Activated T-helper 1 cell treated with anti-CD3 and anti-CD28 coated beads, Interleukin-12 subunit alpha, Interleukin-12 subunit beta, Interleukin-2, Interleukin-4 antibody, amounts not matched to agents 30 ng/mL and 10 ng/mL and 1 ng/mL, durations not matched to agents 14 hours and 24 hours and 36 hours (primary cell): ENCODE measurements around the gene FAAP20. TPM values are rescaled to one million over a fixed set of nuclear protein-coding genes. Genes with fewer than 3 reads are reported as not detected.

Experiments used
- DNase-seq: peaks from one replicate; pipeline ENCODE4 v3.0.0; 2021; ENCODE audit warnings: low spot score
- H3K27ac Mint-ChIP-seq: one replicate; pipeline ENCODE4 v1.8.0; 2021; ENCODE audit warnings: mild to moderate bottlenecking, mixed read lengths
- H3K27me3 Mint-ChIP-seq: one replicate; pipeline ENCODE4 v1.8.0; 2022; ENCODE audit warnings: mild to moderate bottlenecking, moderate library complexity, mixed read lengths; ENCODE audit not compliant: insufficient read depth
- H3K36me3 Mint-ChIP-seq: one replicate; pipeline ENCODE4 v1.8.0; 2021; ENCODE audit warnings: low read depth, mixed read lengths
- H3K4me1 Mint-ChIP-seq: one replicate; pipeline ENCODE4 v1.8.0; 2021; ENCODE audit warnings: low read depth, mixed read lengths
- H3K4me3 Mint-ChIP-seq: one replicate; pipeline ENCODE4 v1.8.0; 2021; ENCODE audit warnings: mild to moderate bottlenecking, moderate library complexity, mixed read lengths
- H3K9me3 Mint-ChIP-seq: one replicate; pipeline ENCODE4 v1.8.0; 2021; ENCODE audit warnings: mixed read lengths
- intact Hi-C: fragments of 100-400 bp; cut with micrococcal nuclease; formaldehyde crosslinking; loops from one replicate; pipeline ENCODE4 v1.15.1; 2024
- total RNA-seq: library from RNA; stranded (reverse); gene quantifications from 2 replicates; pipeline ENCODE4 v1.2.3, GENCODE V29; 2022

FAAP20 gene
- total RNA-seq, 1 donor from 2014 or later, result 50.5 TPM

DNA sequence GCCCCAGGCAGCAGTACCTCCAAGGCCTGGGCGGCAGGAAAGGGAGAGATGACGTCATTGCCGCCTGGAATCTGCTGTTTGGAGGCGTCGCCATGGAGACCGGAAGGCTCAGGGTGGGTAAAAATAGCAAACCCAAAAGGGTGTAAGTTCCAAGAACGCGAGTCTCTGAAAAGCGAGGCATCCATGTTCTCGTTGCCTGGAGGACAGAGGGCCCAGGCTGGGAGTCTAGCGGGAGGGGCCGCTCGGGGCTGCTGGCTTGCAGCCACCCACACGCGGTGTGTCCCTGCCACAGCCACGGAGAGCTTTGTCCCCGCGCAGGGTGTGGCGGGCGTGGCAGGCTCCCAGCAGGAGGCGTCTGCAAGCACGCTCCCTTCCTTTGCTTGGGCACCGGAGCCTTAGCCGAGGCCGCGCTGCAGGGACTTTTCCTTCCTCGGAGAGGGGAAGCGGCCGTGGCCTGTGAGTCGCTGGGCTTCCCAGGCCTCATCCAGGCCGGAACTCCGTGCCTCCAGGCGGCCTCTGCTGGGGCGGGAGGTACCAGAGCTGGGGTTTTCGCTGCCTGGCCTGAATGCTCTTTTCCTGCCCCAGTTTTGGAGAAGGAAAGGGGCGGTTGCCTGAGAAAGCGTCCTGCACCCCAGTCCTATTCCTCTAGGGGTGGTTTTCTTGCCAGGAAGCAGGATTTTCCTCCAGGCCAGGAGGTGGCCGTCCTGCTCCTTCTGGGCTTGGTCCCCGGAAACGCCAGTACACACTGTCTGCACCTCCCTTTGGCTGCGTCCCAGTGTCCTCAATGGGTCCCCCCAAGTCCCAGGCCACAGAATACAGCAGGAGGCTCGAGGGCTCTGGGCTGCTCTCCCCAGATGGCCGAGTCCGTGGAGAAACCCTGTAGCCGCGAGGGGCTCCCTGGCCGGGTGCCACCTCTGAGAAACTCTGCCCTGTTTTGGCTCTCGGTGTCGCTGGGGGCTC lies 18.2 kb upstream of the FAAP20 start:
- peak; percentile 52 for DNase-seq
- no peaks in the 10 kb centered on the region for H3K4me1 Mint-ChIP-seq
- no peaks in the 10 kb centered on the region for H3K9me3 Mint-ChIP-seq
- no peak overlapping the region for H3K4me3 Mint-ChIP-seq
- intact Hi-C loops, result loop anchor here (2.0 kb wide), 1 partner anchor 14 kb away; no protein-coding TSS in a partner anchor
- no peak overlapping the region for H3K27ac Mint-ChIP-seq
- no peaks in the 10 kb centered on the region for H3K27me3 Mint-ChIP-seq
- H3K36me3 Mint-ChIP-seq, result no peaks in the 10 kb centered on the region

DNA sequence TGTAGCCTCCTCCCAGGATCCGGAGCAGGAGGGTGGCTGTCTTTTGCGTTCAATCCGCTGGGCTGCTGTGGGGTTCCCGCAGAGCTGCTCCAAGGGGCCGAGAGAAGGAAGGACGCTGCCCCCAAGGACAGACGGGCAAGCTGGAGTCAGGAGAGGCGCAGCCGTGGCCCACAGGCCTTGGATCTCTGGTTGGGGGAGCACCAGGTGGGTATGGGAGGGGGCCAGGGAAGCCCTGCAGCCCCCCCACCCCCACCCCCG lies 17.6 kb upstream of the FAAP20 start:
- Mint-ChIP-seq H3K4me3 (no peak overlapping the region), H3K36me3 (no peaks in the 10 kb centered on the region), H3K4me1 (no peaks in the 10 kb centered on the region), H3K27me3 (no peaks in the 10 kb centered on the region), H3K9me3 (no peaks in the 10 kb centered on the region), H3K27ac (no peak overlapping the region)
- intact Hi-C loops, result loop anchor here (2.0 kb wide), 1 partner anchor 15 kb away; no protein-coding TSS in a partner anchor
- no peak for DNase-seq

DNA sequence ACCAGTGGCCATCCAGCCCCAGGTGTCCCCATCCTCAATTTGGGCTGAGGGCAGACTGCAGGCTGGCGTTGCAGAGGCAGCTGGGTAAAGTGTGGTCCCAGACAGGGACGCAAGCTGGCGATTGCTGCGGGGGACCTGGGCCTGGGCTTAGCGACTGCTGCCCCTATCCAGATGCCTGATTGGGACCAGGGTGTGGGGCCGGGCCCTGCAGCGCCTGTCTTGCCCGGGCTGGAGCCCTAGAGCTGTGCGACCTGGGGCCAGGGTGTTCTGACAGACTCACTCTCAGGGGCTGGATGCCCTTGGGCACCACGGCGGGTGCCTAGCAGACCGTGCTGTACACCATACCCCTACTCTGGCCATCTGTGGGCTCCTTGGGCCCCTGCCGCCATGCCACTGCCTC lies 16.2 kb upstream of the FAAP20 start:
- H3K9me3 Mint-ChIP-seq, result no peaks in the 10 kb centered on the region
- DNase-seq, result no peak
- H3K36me3 Mint-ChIP-seq, result no peaks in the 10 kb centered on the region
- intact Hi-C loops, result no loop called here
- H3K4me1 Mint-ChIP-seq, result no peaks in the 10 kb centered on the region
- H3K27ac Mint-ChIP-seq, result no peak overlapping the region
- no peaks in the 10 kb centered on the region for H3K27me3 Mint-ChIP-seq
- no peak overlapping the region for H3K4me3 Mint-ChIP-seq

DNA sequence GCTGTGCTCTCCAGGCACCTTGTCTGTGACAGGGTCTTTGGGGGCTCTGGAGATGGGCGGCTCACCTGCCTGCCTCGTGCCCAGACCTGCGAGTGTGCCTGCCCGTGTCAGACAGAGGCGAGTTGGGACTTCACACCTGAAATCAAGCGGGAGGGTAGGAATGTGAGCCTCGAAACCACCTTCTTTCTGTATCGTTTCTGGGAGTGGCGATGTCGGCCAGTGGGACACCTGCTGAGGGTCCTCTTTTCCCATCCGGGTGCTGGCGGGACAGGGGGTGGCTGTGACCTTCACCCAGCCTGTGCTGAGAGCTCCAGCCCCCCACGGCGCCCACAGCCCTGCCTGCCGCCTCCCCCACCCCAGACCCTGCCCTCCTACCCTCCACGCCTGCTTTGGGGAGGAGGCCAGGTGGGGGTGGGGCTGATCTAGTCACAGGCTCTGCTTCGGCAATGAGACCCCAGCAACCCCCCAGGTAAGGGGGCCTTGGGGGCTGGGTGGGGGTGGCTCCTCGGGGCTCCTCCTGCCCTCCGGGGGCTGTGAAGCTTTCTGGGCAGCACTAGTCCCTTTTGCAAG lies 15.6 kb upstream of the FAAP20 start:
- Mint-ChIP-seq H3K4me3 (no peak overlapping the region), H3K9me3 (no peaks in the 10 kb centered on the region), H3K36me3 (no peaks in the 10 kb centered on the region), H3K27me3 (no peaks in the 10 kb centered on the region), H3K27ac (no peak overlapping the region), H3K4me1 (no peaks in the 10 kb centered on the region)
- DNase-seq, result no peak
- intact Hi-C loops, result no loop called here

DNA sequence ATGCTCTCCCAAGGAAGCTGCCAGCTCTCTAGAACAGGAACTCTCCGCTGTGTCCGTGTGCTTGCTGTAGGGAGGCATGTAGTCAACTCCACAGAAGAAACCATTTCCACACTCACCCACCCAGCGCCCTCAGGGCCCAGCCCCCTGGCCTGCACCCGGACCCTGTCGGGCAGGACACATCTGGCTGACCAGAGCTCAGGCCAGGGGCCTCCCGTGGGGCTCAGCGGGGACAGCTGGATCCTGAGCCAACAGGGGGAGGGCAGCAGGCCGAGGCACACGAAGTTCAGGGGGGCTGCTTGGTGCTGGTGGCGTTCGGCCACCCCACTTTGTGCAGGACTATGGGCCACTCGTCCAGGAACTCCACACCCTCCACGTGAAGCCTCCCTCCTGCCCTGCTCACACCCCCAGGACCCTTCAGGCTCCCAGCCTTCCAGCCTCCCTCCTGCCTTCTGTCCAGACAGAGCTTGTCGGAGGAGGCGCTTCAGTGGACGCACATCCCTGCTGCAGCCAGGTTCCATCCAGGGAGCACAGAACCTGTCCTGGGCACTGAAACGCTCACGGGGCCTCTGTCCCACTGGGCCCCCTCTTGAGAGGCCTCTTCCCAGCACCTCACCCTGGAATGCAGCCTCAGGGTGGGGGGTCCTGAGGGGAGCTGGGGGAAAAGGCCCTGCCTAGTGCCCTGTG lies 15.0 kb upstream of the FAAP20 start:
- intact Hi-C loops, result no loop called here
- H3K4me3 Mint-ChIP-seq, result no peak overlapping the region
- no peaks in the 10 kb centered on the region for H3K36me3 Mint-ChIP-seq
- H3K9me3 Mint-ChIP-seq, result no peaks in the 10 kb centered on the region
- H3K4me1 Mint-ChIP-seq, result no peaks in the 10 kb centered on the region
- DNase-seq, result no peak
- H3K27ac Mint-ChIP-seq, result no peak overlapping the region
- no peaks in the 10 kb centered on the region for H3K27me3 Mint-ChIP-seq

DNA sequence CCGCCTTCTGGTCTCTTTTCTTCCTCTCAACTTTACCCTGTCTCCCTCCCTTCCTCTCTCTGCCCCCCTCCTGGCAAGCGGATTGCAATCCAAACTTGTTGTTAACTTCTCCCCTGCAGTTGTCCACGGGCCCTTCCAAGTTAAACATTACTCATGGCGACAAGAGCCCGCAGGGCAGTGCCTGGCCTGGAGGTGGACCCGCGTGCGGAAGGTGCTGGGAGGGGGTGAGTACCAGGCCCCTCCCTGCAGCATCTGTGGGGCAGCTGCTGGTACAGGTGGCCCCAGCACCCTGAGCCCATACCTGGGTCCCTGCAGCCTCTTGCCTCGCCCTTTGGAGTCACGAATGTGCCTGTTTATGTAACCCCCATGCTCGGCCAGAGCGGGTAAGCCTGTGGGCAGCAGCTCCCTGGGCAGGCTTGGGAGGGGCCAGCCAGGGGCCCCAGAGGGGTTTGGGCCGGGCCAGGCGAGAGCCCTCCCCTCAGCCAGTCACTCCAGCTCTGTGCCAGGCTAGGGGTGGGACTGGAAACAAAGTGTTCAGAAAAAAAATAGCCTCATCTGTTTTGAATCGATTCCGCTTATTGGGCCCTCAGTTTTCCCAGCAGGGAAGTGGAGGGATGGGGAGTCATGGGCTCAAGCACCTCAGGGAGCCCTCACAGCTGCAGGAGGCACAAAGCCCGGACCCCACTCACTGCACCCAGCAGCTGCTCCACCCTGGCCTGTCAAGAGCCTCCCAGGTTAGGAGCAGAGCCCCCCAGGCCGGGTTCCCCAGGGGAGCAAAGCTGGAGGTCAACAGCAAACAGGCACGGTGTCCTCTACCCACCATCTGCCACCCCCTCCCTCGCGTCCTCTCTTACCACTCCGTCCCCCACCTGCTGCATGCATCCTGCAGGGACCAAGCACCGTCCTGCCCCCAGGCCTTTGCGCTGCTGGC lies 14.0 kb upstream of the FAAP20 start:
- no peaks in the 10 kb centered on the region for H3K9me3 Mint-ChIP-seq
- H3K36me3 Mint-ChIP-seq, result no peaks in the 10 kb centered on the region
- intact Hi-C loops, result no loop called here
- no peaks in the 10 kb centered on the region for H3K27me3 Mint-ChIP-seq
- no peaks in the 10 kb centered on the region for H3K4me1 Mint-ChIP-seq
- H3K4me3 Mint-ChIP-seq, result no peak overlapping the region
- DNase-seq, result no peak
- no peak overlapping the region for H3K27ac Mint-ChIP-seq

DNA sequence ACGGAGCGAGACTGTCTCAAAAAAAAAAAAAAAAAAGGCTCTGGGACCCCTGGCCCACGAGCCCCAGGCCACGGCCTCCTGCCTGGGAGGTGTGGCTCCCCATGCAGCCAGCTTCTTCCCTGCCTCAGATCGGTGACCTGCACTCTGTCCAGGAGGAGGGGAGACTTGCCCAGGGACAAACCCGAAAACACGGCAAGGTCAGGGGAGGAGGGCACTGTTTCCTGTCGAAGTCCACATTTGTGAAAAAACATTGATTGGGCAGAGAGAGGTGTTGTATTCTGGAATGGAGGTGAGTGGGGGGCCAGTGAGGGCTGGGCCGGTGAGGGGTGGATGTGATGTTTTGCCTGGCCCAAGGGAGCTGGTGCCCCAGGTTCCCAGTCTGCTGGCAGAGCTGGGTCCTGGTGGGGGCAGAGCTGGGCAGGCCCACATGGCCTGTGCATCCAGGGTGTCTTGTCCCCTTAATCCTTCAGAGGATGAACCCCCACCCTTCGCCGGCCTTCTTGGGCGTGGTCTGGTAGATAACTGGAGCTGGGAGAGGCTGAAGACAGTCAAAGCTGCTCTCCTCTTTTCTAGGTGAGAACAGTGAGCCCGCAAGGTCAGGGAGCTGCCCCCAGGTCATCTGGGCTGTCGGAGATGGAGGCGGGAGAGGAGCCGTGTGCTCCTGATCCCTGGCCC lies 12.4 kb upstream of the FAAP20 start:
- H3K36me3 Mint-ChIP-seq, result no peaks in the 10 kb centered on the region
- intact Hi-C loops, result no loop called here
- H3K4me1 Mint-ChIP-seq, result no peaks in the 10 kb centered on the region
- H3K27me3 Mint-ChIP-seq, result no peaks in the 10 kb centered on the region
- H3K9me3 Mint-ChIP-seq, result no peaks in the 10 kb centered on the region
- no peak overlapping the region for H3K27ac Mint-ChIP-seq
- no peak overlapping the region for H3K4me3 Mint-ChIP-seq
- no peak for DNase-seq

DNA sequence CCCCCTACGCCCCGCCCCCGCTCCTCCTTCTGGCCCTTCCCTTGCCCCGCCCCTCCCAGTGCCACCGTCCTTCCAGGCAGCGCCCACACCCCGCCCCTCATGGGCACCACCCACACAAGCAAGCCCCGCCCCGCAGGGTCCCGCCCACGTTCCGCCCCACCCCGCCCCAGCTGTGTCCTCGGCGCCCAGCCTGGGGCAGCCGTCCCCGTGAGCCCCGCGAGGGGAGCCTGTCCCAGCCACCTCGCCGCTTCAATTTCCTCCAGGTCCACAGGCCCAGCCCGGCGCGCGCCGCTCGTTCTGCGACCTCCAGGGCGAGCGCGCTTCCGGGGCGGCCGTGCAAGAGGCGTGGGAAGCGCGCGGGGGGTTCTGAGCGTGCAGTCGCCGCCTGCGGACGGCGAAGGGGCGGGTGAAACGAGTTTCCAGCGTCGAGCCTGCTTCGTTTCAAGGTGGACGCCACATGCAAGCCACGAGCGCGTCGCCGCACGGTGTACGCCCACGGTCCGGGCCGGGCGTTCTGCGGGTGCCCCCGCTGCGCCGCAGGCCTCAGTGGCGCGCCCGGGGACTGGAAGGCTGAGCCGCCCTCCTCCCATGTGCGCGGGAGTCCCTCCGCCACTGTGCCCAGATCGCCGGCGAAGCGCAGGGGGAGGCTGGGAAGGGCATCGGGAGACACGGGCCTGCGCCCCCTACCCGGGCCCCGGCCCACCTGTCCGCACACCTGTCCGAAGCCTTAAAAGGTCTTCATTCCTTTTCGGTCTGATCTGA lies 10.8 kb upstream of the FAAP20 start:
- H3K27me3 Mint-ChIP-seq, result no peaks in the 10 kb centered on the region
- H3K4me1 Mint-ChIP-seq, result no peaks in the 10 kb centered on the region
- DNase-seq, result peak; percentile 85
- H3K27ac Mint-ChIP-seq, result no peak overlapping the region
- H3K9me3 Mint-ChIP-seq, result no peaks in the 10 kb centered on the region
- peak overlapping the region; percentile 37 for H3K4me3 Mint-ChIP-seq
- intact Hi-C loops, result loop anchor here (1.0 to 2.0 kb wide), 6 partner anchors 22 to 381 kb away; partner anchors contain the start of genes PANK4, PRXL2B and TMEM52
- H3K36me3 Mint-ChIP-seq, result no peaks in the 10 kb centered on the region

DNA sequence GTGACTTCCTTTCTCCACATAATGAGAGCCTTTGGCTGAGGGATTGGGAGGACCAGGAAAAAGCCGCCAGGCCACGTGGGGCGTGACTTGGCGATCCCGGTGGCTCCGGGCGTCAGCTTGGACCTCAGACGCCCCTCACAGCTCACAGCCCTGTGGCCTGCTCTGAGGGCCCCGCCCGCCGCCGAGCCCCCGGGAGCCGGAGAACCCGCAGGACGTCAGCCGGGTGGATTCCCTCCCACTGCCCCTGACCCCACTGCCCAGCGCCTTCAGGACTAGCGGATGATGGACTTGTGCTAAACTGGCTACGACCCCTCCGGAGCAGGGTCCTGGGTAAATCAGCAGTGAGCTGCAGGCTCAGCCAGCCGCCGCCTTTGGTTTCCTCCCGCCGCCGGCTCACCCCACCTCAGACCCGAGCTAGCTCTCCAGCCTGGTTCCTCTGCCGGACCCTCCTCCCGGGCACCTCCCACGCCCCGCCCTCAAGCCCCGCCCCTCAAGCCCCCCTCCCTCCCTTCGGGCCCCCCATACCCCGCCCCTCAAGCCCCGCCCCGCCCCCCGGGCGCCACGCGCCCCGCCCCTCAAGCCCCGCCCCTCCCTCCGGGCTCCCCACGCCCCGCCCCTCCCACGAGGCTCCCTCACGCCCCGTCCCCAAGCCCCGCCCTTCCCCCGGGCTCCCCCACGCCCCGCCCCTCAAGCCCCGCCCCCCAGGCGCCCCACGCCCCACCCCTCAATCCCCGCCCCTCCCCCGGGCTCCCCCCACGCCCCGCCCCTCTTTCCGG lies 10.0 kb upstream of the FAAP20 start:
- H3K27me3 Mint-ChIP-seq, result no peaks in the 10 kb centered on the region
- peaks cover 6% of the 10 kb centered on the region for H3K4me1 Mint-ChIP-seq
- H3K9me3 Mint-ChIP-seq, result no peaks in the 10 kb centered on the region
- no peak overlapping the region for H3K4me3 Mint-ChIP-seq
- no peak for DNase-seq
- intact Hi-C loops, result loop anchor here (1.0 to 5.0 kb wide), 8 partner anchors 9 to 1568 kb away; partner anchors contain the start of genes PANK4, PRXL2B, SMIM1 and TMEM52
- no peak overlapping the region for H3K27ac Mint-ChIP-seq
- H3K36me3 Mint-ChIP-seq, result no peaks in the 10 kb centered on the region

DNA sequence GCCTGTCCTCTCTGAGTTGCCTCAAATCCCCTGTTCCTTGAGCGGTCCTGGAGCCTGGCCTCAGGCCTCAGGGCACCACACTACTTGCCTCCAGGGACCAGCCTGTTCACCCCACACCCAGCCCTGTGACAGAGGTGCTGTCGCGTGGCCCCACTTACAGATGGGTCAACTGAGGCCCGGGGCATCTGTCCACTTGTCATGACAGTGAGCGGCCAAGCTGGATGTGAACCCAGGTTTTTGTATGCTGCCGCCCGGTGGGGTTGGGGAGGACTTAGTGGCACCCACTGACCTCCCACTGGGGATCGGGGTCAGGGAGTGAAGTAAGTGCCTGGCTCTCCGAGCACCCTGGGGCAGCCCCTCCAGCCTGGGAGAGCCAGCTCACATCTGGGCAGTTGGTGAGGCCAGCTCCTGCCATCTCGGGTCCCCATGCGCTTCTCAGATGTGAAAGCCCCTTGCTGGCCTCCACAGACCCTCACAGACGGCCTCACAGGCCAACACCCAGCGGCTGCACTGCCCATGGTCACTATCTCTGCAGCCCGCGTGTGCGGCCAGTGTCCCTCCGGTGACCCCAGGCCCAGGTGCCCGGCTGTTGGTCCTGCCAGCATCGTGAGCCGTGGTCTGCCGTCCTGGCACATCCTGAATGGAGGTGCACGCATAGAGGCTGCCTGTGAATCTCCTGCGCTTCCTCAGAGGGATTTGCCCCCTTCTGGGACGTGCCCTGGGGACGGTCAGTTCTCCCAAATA lies 9.3 kb upstream of the FAAP20 start:
- Mint-ChIP-seq H3K36me3 (no peaks in the 10 kb centered on the region), H3K4me1 (peaks cover 13% of the 10 kb centered on the region), H3K4me3 (no peak overlapping the region), H3K9me3 (no peaks in the 10 kb centered on the region), H3K27ac (no peak overlapping the region), H3K27me3 (no peaks in the 10 kb centered on the region)
- intact Hi-C loops, result loop anchor here (1.0 to 5.0 kb wide), 5 partner anchors 9 to 1568 kb away; partner anchors contain the start of genes PANK4, PRXL2B and SMIM1
- no peak for DNase-seq
